DND-41 (cell line): Measurements from ENCODE around the gene EXOC4.

ENCODE experiments used
- EZH2 ChIP-seq: IDR thresholded peaks from 3 replicates; pipeline ENCODE4 v1.6.1; 2012; ENCODE audit warnings: borderline replicate concordance, low read depth, mild to moderate bottlenecking, moderate library complexity, low read length, inconsistent platforms; ENCODE audit not compliant: severe bottlenecking
- TF ChIP-seq, protein P1 (sequence below): IDR thresholded peaks from 2 replicates; pipeline ENCODE4 v1.5.1; 2012; ENCODE audit warnings: borderline replicate concordance, low read length, moderate library complexity, mild to moderate bottlenecking; ENCODE audit not compliant: poor library complexity, severe bottlenecking; ENCODE audit errors: extremely low read depth

DNA sequence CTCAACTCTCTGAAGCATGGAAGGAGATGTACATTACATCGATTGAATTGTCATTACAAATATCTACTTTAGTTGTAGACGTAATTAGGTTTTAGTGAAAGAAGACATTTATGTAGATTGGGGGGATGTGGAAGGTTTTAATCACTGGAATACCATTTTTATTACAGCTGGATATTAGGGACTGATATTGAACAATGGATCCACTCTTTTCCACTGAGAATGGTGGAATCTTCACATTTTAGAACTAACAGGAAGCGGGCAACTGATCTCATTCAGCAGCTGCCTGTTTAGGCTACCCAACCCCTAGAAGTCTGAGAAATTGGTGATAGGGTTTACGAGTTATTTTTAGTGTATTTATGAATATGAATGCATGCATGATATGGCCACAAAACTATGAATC lies 538.0 kb downstream of the EXOC4 start:
- TF ChIP-seq, protein P1, sequence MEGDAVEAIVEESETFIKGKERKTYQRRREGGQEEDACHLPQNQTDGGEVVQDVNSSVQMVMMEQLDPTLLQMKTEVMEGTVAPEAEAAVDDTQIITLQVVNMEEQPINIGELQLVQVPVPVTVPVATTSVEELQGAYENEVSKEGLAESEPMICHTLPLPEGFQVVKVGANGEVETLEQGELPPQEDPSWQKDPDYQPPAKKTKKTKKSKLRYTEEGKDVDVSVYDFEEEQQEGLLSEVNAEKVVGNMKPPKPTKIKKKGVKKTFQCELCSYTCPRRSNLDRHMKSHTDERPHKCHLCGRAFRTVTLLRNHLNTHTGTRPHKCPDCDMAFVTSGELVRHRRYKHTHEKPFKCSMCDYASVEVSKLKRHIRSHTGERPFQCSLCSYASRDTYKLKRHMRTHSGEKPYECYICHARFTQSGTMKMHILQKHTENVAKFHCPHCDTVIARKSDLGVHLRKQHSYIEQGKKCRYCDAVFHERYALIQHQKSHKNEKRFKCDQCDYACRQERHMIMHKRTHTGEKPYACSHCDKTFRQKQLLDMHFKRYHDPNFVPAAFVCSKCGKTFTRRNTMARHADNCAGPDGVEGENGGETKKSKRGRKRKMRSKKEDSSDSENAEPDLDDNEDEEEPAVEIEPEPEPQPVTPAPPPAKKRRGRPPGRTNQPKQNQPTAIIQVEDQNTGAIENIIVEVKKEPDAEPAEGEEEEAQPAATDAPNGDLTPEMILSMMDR = no peak
- no peak for TF ChIP-seq EZH2
